Activated B cell treated with CpG ODN at 0.5 μM for 24 hours (primary cell): ENCODE results near the gene SPAG9. TPM values are rescaled to one million over a fixed set of nuclear protein-coding genes. Genes with fewer than 3 reads are reported as not detected.

Source experiments
- ATAC-seq: fragments of 200-7000 bp; cut with Tn5 transposase; one replicate; pipeline ENCODE4 v1.10.0; 2021; ENCODE audit warnings: low read depth, mild to moderate bottlenecking, moderate library complexity
- CTCF ChIA-PET: fragments of 350-600 bp; sonication (Branson Sonifier 250); formaldehyde crosslinking; loops from one replicate; lab custom pipeline; 2021; ENCODE audit warnings: antibody characterized with exemption; lab: Charles Lee
- POLR2A ChIA-PET: fragments of 350-600 bp; sonication (Branson Sonifier 250); formaldehyde crosslinking; loops from one replicate; lab custom pipeline; 2021; ENCODE audit warnings: antibody characterized with exemption; lab: Charles Lee
- DNase-seq: peaks from one replicate; pipeline ENCODE4 v3.0.0; 2022
- H3K27ac Mint-ChIP-seq: one replicate; pipeline ENCODE4 v1.8.0; 2020; ENCODE audit warnings: mixed read lengths
- H3K27me3 Mint-ChIP-seq: one replicate; pipeline ENCODE4 v1.8.0; 2021; ENCODE audit warnings: mixed read lengths
- H3K36me3 Mint-ChIP-seq: one replicate; pipeline ENCODE4 v1.8.0; 2021; ENCODE audit warnings: low read depth, mixed read lengths
- H3K4me1 Mint-ChIP-seq: one replicate; pipeline ENCODE4 v1.8.0; 2021; ENCODE audit warnings: mixed read lengths
- H3K4me3 Mint-ChIP-seq: one replicate; pipeline ENCODE4 v1.8.0; 2020; ENCODE audit warnings: mild to moderate bottlenecking, mixed read lengths
- H3K9me3 Mint-ChIP-seq: one replicate; pipeline ENCODE4 v1.8.0; 2020; ENCODE audit warnings: mixed read lengths
- CTCF ChIP-seq: fragments of 200-600 bp; IDR thresholded peaks from one replicate; pipeline ENCODE4 v1.8.0; 2022; ENCODE audit warnings: antibody characterized with exemption, mild to moderate bottlenecking
- intact Hi-C: fragments of 100-400 bp; cut with micrococcal nuclease; formaldehyde crosslinking; loops from one replicate; pipeline ENCODE4 v1.15.1; 2024
- total RNA-seq: library from RNA; stranded (reverse); gene quantifications from 2 replicates; pipeline ENCODE4 v1.2.3, GENCODE V29; 2022

SPAG9 gene
- total RNA-seq, 1 donor from 2014 or later: 49.3 TPM

GRCh38 chr17:50973557-50974494 is 146.8 kb downstream of the SPAG9 start:
- intact Hi-C loops: no loop called here
- TF ChIP-seq CTCF: no peak
- ChIA-PET CTCF (interaction anchor here (1.6 kb wide), 1 partner anchor 9 kb away, joined by 3 read pairs; no protein-coding TSS in a partner anchor), POLR2A (no interaction called here)
- Mint-ChIP-seq H3K27me3 (no peaks in the 10 kb centered on the region), H3K9me3 (no peaks in the 10 kb centered on the region), H3K4me1 (no peaks in the 10 kb centered on the region), H3K36me3 (peaks cover 74% of the 10 kb centered on the region), H3K27ac (no peak overlapping the region), H3K4me3 (no peak overlapping the region)
- no peak for DNase-seq
- ATAC-seq: no peak

DNA sequence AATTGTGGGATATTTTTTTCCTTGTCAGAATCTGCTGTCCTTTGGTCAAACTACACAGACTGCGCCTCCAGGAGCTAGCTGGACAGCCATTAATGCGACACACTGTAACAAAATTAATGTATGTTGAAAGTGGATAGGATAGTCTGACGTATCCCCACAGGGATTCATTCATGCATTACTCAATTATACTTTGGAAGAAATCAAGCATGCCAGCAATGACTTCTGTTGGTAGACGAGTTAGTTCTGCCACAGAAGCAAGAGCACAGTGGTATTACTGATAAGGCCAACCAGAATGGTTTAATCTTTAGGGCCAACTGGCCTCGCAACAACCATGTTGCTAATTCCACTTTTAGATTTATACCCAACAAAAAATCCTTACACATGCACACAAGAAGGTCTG is 148.1 kb downstream of the SPAG9 start:
- no peak overlapping the region for H3K4me3 Mint-ChIP-seq
- intact Hi-C loops: no loop called here
- TF ChIP-seq CTCF: no peak
- no peak overlapping the region for H3K27ac Mint-ChIP-seq
- peaks cover 67% of the 10 kb centered on the region for H3K36me3 Mint-ChIP-seq
- no peaks in the 10 kb centered on the region for H3K9me3 Mint-ChIP-seq
- ATAC-seq (no peak), DNase-seq (no peak)
- CTCF ChIA-PET: no interaction called here
- H3K27me3 Mint-ChIP-seq: no peaks in the 10 kb centered on the region
- POLR2A ChIA-PET: no interaction called here
- no peaks in the 10 kb centered on the region for H3K4me1 Mint-ChIP-seq

- peaks cover 54% of the 10 kb centered on the region for H3K36me3 Mint-ChIP-seq
- no peaks in the 10 kb centered on the region for H3K4me1 Mint-ChIP-seq
Observed at GRCh38 chr17:50967795-50968194, 152.9 kb downstream of the SPAG9 start.

DNA sequence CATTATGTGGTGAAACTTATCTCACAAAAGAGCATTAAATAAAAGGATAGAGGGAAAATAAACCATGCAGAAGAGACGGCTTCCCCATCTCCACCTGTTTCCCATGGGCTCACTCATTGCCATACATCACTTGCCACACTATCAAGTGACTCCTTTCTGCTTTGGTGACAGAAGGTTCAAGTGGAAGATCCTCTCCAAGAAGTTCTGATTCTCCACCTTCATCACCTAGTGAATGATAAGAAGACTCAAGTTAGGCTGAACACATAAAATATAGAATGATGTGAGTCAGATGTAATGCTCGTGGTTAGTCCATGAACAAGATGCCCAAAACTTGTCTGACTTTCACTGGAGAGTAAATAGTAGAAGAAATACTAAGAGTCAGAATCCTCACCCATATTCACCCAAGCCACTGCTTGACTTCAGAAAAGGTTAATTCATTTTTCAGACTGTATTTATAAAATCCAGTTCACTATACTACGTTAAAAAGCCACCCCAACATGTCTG is 154.5 kb downstream of the SPAG9 start:
- CTCF ChIA-PET: interaction anchor here (1.1 to 3.2 kb wide), 3 partner anchors 9 to 114 kb away, joined by 3 to 10 read pairs (median 3); no protein-coding TSS in a partner anchor
- no peaks in the 10 kb centered on the region for H3K4me1 Mint-ChIP-seq
- intact Hi-C loops: no loop called here
- no peak for ATAC-seq
- TF ChIP-seq CTCF: no peak
- no peak overlapping the region for H3K4me3 Mint-ChIP-seq
- H3K36me3 Mint-ChIP-seq: peaks cover 50% of the 10 kb centered on the region
- H3K9me3 Mint-ChIP-seq: no peaks in the 10 kb centered on the region
- no peak overlapping the region for H3K27ac Mint-ChIP-seq
- POLR2A ChIA-PET: no interaction called here
- no peaks in the 10 kb centered on the region for H3K27me3 Mint-ChIP-seq
- DNase-seq: no peak

More at GRCh38 chr17:50967795-50968194, 152.9 kb downstream of the SPAG9 start:
- intact Hi-C loops: no loop called here
- Mint-ChIP-seq H3K27me3 (no peaks in the 10 kb centered on the region), H3K27ac (no peak overlapping the region), H3K4me3 (no peak overlapping the region), H3K9me3 (no peaks in the 10 kb centered on the region)
- POLR2A ChIA-PET: no interaction called here
- TF ChIP-seq CTCF: no peak
- CTCF ChIA-PET: interaction anchor here (1.3 kb wide), 1 partner anchor 115 kb away, joined by 4 read pairs; no protein-coding TSS in a partner anchor
- no peak for ATAC-seq
- no peak for DNase-seq

- POLR2A ChIA-PET: no interaction called here
- CTCF ChIA-PET: interaction anchor here (3.2 kb wide), 1 partner anchor 111 kb away, joined by 10 read pairs; no protein-coding TSS in a partner anchor
- H3K27ac Mint-ChIP-seq: no peak overlapping the region
Observed at GRCh38 chr17:50963139-50963538, 157.5 kb downstream of the SPAG9 start.

More at GRCh38 chr17:50963139-50963538, 157.5 kb downstream of the SPAG9 start:
- TF ChIP-seq CTCF: no peak
- H3K4me1 Mint-ChIP-seq: no peaks in the 10 kb centered on the region
- intact Hi-C loops: no loop called here
- H3K4me3 Mint-ChIP-seq: no peak overlapping the region
- DNase-seq (no peak), ATAC-seq (no peak)
- peaks cover 37% of the 10 kb centered on the region for H3K36me3 Mint-ChIP-seq
- H3K27me3 Mint-ChIP-seq: no peaks in the 10 kb centered on the region
- H3K9me3 Mint-ChIP-seq: no peaks in the 10 kb centered on the region
